GM10847 (cell line): ENCODE results near the gene IL17RA.

ENCODE experiments used
- POLR2A ChIP-seq: IDR thresholded peaks from 2 replicates; pipeline ENCODE4 v1.6.1; 2011; ENCODE audit not compliant: insufficient read length; ENCODE audit errors: extremely low read depth

The IL17RA gene

GRCh38 chr22:17100621-17101020 lies 15.8 kb downstream of the IL17RA start:
- no peak for TF ChIP-seq POLR2A

GRCh38 chr22:17101475-17102296 lies 16.9 kb downstream of the IL17RA start:
- no peak for TF ChIP-seq POLR2A

- no peak for TF ChIP-seq POLR2A
Measured at GRCh38 chr22:17102297-17102667, 17.5 kb downstream of the IL17RA start.

- no peak for TF ChIP-seq POLR2A
Measured at GRCh38 chr22:17103351-17103750, 18.6 kb downstream of the IL17RA start.

- no peak for TF ChIP-seq POLR2A
Measured at GRCh38 chr22:17104336-17104935, 19.6 kb downstream of the IL17RA start.

GRCh38 chr22:17105143-17106129 lies 20.6 kb downstream of the IL17RA start:
- no peak for TF ChIP-seq POLR2A

GRCh38 chr22:17106161-17106784 lies 21.5 kb downstream of the IL17RA start:
- no peak for TF ChIP-seq POLR2A

GRCh38 chr22:17106785-17107546 lies 22.2 kb downstream of the IL17RA start:
- no peak for TF ChIP-seq POLR2A

- no peak for TF ChIP-seq POLR2A
Measured at GRCh38 chr22:17107547-17107810, 22.7 kb downstream of the IL17RA start.

GRCh38 chr22:17108256-17109112 lies 23.7 kb downstream of the IL17RA start:
- TF ChIP-seq POLR2A, result no peak

- no peak for TF ChIP-seq POLR2A
Measured at GRCh38 chr22:17109113-17109865, 24.5 kb downstream of the IL17RA start.

- no peak for TF ChIP-seq POLR2A
Measured at GRCh38 chr22:17109976-17110375, 25.2 kb downstream of the IL17RA start.
